ENCODE measurements around the gene NPAS3.

The NPAS3 gene

GRCh38 chr14:32908196-32909084 lies 30.2 kb upstream of the NPAS3 start:
- Histone ChIP-seq H3K4me2 (ENCODE audit: insufficient read depth, low read length) (no peak overlapping the region), H4K20me1 (ENCODE audit: insufficient read depth, low read length) (no peaks in the 10 kb centered on the region), H3K79me2 (ENCODE audit: insufficient read depth, low read length) (no peaks in the 10 kb centered on the region), H3K4me3 (ENCODE audit: low read depth in 1 of 2, low read length in 2 of 2) (no peak overlapping the region), H3K27me3 (ENCODE audit: insufficient read depth, low read length, poor library complexity) (no peaks in the 10 kb centered on the region), H3K36me3 (ENCODE audit: insufficient read depth, low read length) (no peaks in the 10 kb centered on the region), H3K9ac (ENCODE audit: low read depth, low read length) (no peak overlapping the region), H3K9me3 (ENCODE audit: insufficient read depth, low read length, severe bottlenecking) (no peaks in the 10 kb centered on the region), H3K27ac (ENCODE audit: low read length) (no peak overlapping the region), H2AFZ (ENCODE audit: low read depth, low read length) (no peak overlapping the region), H3K4me1 (ENCODE audit: insufficient read depth, low read length) (no peaks in the 10 kb centered on the region)
- ATAC-seq (ENCODE audit: insufficient read depth, low read depth) (no peak), DNase-seq (no peak)
- TF ChIP-seq CTCF (IDR thresholded peaks at IDR 0.05; ENCODE audit: borderline replicate concordance, extremely low read depth, low read length, poor library complexity, severe bottlenecking) = no peak

- Histone ChIP-seq H3K9ac (ENCODE audit: low read depth, low read length) (no peak overlapping the region), H3K79me2 (ENCODE audit: insufficient read depth, low read length) (no peaks in the 10 kb centered on the region), H3K27ac (ENCODE audit: low read length) (no peak overlapping the region), H3K27me3 (ENCODE audit: insufficient read depth, low read length, poor library complexity) (no peaks in the 10 kb centered on the region), H3K4me1 (ENCODE audit: insufficient read depth, low read length) (no peaks in the 10 kb centered on the region), H4K20me1 (ENCODE audit: insufficient read depth, low read length) (no peaks in the 10 kb centered on the region), H3K4me2 (ENCODE audit: insufficient read depth, low read length) (no peak overlapping the region), H3K36me3 (ENCODE audit: insufficient read depth, low read length) (no peaks in the 10 kb centered on the region), H2AFZ (ENCODE audit: low read depth, low read length) (no peak overlapping the region), H3K9me3 (ENCODE audit: insufficient read depth, low read length, severe bottlenecking) (no peaks in the 10 kb centered on the region), H3K4me3 (ENCODE audit: low read depth in 1 of 2, low read length in 2 of 2) (no peak overlapping the region)
- DNase-seq (no peak), ATAC-seq (ENCODE audit: insufficient read depth, low read depth) (no peak)
- no peak for TF ChIP-seq CTCF (IDR thresholded peaks at IDR 0.05; ENCODE audit: borderline replicate concordance, extremely low read depth, low read length, poor library complexity, severe bottlenecking)
- TF ChIP-seq EZH2 (IDR thresholded peaks at IDR 0.05; ENCODE audit: borderline replicate concordance, low read depth, low read length, severe bottlenecking) = no peak
Measured at GRCh38 chr14:32913725-32914124, 25.0 kb upstream of the NPAS3 start.

- H3K4me2 ChIP-seq (ENCODE audit: insufficient read depth, low read length) = no peak overlapping the region
- TF ChIP-seq EZH2 (IDR thresholded peaks at IDR 0.05; ENCODE audit: borderline replicate concordance, low read depth, low read length, severe bottlenecking) (no peak), CTCF (IDR thresholded peaks at IDR 0.05; ENCODE audit: borderline replicate concordance, extremely low read depth, low read length, poor library complexity, severe bottlenecking) (no peak)
- H4K20me1 ChIP-seq (ENCODE audit: insufficient read depth, low read length) = no peaks in the 10 kb centered on the region
- H3K4me3 ChIP-seq (ENCODE audit: low read depth in 1 of 2, low read length in 2 of 2) = no peak overlapping the region
- no peaks in the 10 kb centered on the region for H3K79me2 ChIP-seq (ENCODE audit: insufficient read depth, low read length)
- no peak for DNase-seq
- H3K9me3 ChIP-seq (ENCODE audit: insufficient read depth, low read length, severe bottlenecking) = no peaks in the 10 kb centered on the region
- H3K27ac ChIP-seq (ENCODE audit: low read length) = no peak overlapping the region
- H3K9ac ChIP-seq (ENCODE audit: low read depth, low read length) = no peak overlapping the region
- no peak for ATAC-seq (ENCODE audit: insufficient read depth, low read depth)
- H2AFZ ChIP-seq (ENCODE audit: low read depth, low read length) = no peak overlapping the region
- H3K4me1 ChIP-seq (ENCODE audit: insufficient read depth, low read length) = no peaks in the 10 kb centered on the region
- H3K27me3 ChIP-seq (ENCODE audit: insufficient read depth, low read length, poor library complexity) = no peaks in the 10 kb centered on the region
- H3K36me3 ChIP-seq (ENCODE audit: insufficient read depth, low read length) = no peaks in the 10 kb centered on the region
Measured at GRCh38 chr14:32914391-32914790, 24.3 kb upstream of the NPAS3 start.

Measured in DND-41 (cell line).